GM18505 (cell line): ENCODE data around the gene SCARB1.
"Not testable (repeated sequence)": the region's sequence is repeated elsewhere in the genome, so short reads cannot be mapped to it uniquely, and the experiment has no call there.

Experiments used
- ATAC-seq: cut with Tn5 transposase; IDR thresholded peaks from one replicate; pipeline ENCODE4 v1.9.1; 2021; ENCODE audit not compliant: unreplicated experiment
- POLR2A ChIP-seq: IDR thresholded peaks from 4 replicates; pipeline ENCODE4 v1.6.1; 2011; ENCODE audit warnings: borderline replicate concordance; ENCODE audit not compliant: insufficient read depth, insufficient read length; ENCODE audit errors: extremely low read depth

The SCARB1 gene

GRCh38 chr12:124898200-124898922, 34.7 kb upstream of the SCARB1 start:
- no peak for TF ChIP-seq POLR2A
- ATAC-seq, result peak; percentile 38

- no peak for ATAC-seq
- TF ChIP-seq POLR2A, result no peak
Measured at GRCh38 chr12:124896461-124896860, 32.8 kb upstream of the SCARB1 start.

GRCh38 chr12:124893792-124894516, 30.3 kb upstream of the SCARB1 start:
- no peak for TF ChIP-seq POLR2A
- ATAC-seq, result peak; percentile 44

- no peak for ATAC-seq
- TF ChIP-seq POLR2A, result no peak
Measured at GRCh38 chr12:124888260-124888659, 24.6 kb upstream of the SCARB1 start.

- ATAC-seq, result not testable (repeated sequence)
Measured at GRCh38 chr12:124887766-124888165, 24.1 kb upstream of the SCARB1 start.

GRCh38 chr12:124884587-124885438, 21.1 kb upstream of the SCARB1 start:
- ATAC-seq, result peak; percentile 88
- peak; percentile 31 for TF ChIP-seq POLR2A

GRCh38 chr12:124883263-124884130, 19.8 kb upstream of the SCARB1 start:
- no peak for ATAC-seq
- no peak for TF ChIP-seq POLR2A

GRCh38 chr12:124881123-124881522, 17.5 kb upstream of the SCARB1 start:
- ATAC-seq, result no peak
- no peak for TF ChIP-seq POLR2A

- not testable (repeated sequence) for ATAC-seq
Measured at GRCh38 chr12:124880335-124880734, 16.7 kb upstream of the SCARB1 start.

GRCh38 chr12:124878795-124879516, 15.3 kb upstream of the SCARB1 start:
- no peak for TF ChIP-seq POLR2A
- ATAC-seq, result no peak

GRCh38 chr12:124877423-124877822, 13.8 kb upstream of the SCARB1 start:
- ATAC-seq, result no peak
- TF ChIP-seq POLR2A, result no peak

- no peak for TF ChIP-seq POLR2A
- no peak for ATAC-seq
Measured at GRCh38 chr12:124876171-124876570, 12.5 kb upstream of the SCARB1 start.
